HG02588 (cell line): ENCODE data around the gene KIZ.
"Not testable (repeated sequence)": the region's sequence is repeated elsewhere in the genome, so short reads cannot be mapped to it uniquely, and the experiment has no call there.

Experiments used
- ATAC-seq: cut with Tn5 transposase; IDR thresholded peaks from one replicate; pipeline ENCODE4 v1.9.1; 2021; ENCODE audit warnings: mild to moderate bottlenecking, moderate library complexity; ENCODE audit not compliant: unreplicated experiment

Gene KIZ

DNA sequence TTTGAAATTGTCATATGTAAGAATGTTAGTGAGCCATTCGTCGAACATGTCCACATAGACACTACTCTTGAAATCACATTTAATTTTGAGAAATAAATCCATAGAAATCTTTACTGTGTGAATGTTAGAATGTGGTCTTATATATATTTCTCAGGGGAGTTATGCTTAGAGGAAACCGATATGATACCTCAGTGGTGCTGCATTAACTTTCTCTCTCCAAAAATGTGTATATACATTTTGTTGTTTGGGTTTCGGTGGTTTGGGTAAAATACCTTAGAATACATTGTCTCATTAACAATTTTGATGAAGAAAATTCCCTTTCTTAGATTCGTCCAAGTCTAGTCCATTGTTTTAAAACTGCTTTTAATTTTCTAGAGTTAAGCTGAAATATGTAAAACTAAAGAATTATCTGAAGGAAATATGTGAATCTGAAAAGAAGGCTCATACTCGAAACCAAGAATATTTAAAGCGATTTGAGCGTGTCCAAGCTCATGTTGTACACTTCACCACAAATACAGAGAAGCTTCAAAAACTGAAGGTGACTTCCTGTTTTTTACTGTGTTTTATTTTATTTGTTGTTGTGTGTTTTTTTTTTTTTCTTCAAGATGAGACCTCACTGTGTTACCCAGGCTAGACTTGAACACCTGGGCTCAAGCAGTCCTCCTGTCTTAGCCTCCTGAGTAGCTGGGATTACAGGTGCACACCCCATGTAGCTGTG is 10.3 kb downstream of the KIZ start:
- ATAC-seq: no peak

- no peak for ATAC-seq
Measured at GRCh38 chr20:21137078-21137477, 11.2 kb downstream of the KIZ start.

DNA sequence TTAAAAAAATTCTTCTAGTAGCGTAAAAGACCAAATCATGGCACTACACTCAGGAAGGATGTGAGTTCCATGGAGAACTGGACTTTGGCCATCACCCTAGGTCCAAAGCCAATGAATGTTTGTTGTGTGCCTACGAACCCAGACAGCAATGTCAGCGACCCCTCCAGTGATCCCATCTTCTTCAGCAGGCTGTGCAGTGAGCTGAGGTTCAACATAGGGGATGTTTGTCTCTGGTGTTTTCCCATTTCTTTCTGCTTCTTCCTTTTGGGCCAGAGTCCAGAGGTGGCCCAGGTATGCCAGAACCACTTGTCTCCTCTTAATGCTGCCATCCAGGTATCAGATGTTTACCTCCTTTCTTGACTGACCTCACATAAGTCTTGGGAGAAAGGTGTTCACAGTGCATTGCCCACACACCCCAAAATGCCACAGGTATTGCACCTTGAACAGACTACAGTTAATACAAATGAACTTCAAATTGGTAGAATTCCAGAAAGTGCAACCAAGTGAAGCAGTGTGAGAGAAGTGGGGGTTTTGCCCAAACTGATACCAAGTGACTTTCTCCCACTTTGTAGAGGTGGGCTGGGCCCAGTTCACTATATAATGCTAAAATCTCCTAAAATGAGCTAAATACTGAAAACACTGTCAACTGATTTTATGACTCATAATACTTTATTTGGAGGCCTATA is 14.1 kb downstream of the KIZ start:
- no peak for ATAC-seq

- no peak for ATAC-seq
Measured at GRCh38 chr20:21141825-21142224, 15.9 kb downstream of the KIZ start.

- no peak for ATAC-seq
Measured at GRCh38 chr20:21143194-21143890, 17.5 kb downstream of the KIZ start.

DNA sequence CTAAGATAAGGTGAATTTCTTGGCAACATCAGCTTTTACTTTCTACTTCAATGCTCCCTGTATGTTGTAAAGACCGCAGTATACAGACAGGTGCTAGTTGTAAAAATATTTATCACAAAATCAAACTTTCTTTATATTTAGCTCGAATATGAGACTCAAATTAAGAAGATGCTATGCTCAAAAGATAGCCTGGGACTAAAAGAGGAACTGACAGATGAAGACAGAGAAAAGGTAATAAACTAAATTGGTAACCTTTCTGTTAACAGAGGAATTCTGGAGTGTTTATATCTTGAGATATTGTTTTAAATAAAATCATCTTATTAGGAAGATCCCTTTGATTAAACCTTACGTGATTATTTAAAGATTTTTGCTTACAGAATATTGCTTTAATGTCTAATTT is 19.5 kb downstream of the KIZ start:
- no peak for ATAC-seq

DNA sequence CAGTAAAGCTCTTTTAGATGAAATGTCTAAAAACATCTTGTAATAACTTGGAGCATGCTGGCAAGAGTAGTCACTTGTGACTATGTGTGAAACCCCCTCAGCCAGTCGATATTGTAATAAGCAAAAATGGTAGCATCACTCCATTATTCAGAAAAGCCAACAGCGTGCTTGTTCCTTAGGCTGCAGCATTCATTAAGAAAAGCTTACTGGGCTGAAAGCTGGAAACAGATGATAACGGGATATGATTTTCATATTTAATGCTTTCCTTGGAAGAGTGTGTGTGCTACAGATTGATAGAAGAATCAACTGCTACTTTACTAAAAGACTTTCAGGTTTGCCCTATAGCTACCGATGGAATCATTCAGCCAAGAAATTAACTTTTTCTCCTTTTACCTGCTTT is 20.3 kb downstream of the KIZ start:
- ATAC-seq: no peak

DNA sequence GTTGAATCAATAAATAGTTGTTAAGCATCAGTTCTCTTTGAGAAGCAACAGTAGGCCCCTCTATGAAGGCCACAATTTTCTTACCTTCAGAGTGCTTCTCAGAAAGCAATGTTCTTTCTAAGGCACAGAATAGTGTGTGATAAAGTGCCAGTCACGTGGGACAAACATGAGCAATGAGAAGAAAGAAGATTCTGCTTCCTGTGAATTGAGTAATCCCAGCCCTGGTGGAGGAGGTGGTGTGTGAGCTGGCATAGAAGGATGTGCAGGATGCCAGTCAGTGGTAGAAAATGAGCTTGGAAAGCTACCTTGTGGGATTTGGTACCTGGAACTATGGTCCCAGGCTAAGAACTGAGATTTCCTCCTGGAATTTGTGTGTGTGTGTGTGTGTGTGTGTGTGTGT is 21.7 kb downstream of the KIZ start:
- ATAC-seq: no peak

- no peak for ATAC-seq
Measured at GRCh38 chr20:21149344-21149743, 23.5 kb downstream of the KIZ start.

- ATAC-seq: no peak
Measured at GRCh38 chr20:21151791-21152190, 25.9 kb downstream of the KIZ start.

DNA sequence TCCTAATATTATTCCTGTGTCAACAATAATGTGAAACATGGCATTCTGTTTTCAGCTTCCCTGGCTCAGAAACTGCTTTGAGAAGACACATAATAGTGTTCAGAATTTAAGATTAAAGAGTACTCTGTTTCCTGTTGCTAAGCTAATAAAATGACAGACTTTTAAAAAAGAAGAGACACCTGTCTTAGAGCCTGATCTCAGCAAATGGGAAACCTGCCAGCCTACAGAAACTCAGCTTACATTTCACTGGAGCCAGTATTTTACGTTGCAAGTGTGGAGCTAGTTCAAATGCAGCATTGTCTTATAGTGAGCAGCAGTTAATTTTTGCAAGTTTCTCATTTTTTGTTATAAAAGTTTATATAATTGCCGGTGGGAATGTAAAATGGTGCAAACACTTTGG is 28.8 kb downstream of the KIZ start:
- ATAC-seq: no peak

- no peak for ATAC-seq
Measured at GRCh38 chr20:21155268-21155667, 29.4 kb downstream of the KIZ start.

DNA sequence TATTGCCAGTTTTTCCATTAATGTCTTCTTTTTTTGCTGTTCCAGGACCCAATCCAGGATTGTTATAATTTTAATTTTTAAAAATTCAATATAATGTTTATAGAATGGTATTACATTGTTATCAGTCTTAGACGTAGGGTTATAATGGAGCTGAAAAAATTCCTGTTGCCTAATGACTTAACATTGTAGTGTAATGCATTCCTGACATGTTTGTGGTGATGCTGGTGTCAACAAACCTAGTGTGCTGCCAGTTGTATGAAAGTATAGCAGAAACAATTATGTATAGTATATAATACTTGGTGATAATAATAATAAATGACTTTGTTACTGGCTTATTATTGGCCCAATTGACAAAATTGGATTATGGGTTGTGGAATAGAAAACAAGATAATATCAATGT is 30.4 kb downstream of the KIZ start:
- no peak for ATAC-seq

DNA sequence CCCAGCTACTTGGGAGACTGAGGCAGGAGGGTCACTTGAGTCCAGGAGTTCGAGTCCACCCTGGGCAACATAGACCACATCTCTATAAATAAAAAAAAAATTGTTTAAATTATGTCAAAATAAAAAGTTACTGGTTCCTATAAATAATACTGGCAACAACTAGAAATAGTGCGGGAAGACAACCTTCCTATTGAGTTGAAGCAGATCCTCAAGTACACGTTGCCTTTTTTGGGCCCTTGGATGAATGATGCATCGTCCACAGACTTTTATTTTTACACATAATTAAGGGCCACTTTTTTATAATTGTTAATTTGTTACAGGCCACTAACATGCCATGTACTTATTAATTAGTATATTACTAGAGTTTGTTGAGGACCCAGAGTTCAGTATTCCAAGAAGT is 31.1 kb downstream of the KIZ start:
- ATAC-seq: no peak

DNA sequence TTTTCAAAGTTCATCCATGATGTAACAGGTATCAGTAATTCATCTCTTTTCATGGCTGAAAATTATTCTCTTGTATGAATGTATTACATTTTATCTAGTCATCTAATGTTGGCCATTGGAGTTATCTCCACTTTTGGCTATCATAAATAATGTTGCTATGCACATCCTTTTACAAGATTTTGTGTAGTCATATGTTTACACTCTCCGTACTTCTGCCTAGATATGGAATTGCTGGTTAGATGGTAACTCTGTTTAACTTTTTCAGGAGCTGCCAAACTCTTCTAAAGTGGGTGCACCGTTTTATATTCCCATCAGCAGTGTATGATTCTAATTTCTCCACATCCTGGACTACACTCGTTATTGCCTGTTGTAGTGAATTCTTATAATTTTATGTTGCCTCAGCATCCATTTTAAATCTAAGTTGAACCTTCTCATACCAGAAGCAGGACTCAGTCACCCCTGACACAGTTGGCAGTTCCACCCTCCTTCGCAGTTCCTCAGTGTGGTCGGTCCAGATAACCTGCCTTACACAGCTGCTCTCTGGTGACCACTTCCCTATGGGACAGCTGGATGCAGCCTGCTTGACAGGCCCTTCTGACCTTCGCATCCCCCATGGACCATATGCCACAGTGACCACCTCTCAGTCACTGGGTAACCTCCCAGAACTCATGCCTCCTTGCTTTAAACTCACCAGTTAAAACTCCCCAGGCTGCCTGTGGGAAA is 33.9 kb downstream of the KIZ start:
- no peak for ATAC-seq

DNA sequence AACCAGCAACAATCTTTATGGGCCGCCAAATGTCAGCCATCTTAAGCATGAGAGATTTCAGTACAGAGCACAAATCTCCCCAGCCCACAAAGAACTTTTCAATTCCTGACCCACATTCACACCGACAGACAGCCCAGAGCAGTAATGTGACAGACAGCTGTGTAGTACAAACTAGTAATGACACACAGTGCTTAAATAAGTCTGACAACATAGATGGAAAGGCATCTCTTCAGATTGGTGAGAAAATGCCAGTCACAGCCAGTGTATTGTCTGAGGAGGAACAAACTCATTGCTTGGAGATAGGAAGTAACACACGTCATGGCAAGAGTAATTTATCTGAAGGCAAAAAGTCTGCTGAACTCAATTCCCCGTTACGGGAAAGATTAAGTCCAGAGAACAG is 36.0 kb downstream of the KIZ start:
- ATAC-seq: no peak

DNA sequence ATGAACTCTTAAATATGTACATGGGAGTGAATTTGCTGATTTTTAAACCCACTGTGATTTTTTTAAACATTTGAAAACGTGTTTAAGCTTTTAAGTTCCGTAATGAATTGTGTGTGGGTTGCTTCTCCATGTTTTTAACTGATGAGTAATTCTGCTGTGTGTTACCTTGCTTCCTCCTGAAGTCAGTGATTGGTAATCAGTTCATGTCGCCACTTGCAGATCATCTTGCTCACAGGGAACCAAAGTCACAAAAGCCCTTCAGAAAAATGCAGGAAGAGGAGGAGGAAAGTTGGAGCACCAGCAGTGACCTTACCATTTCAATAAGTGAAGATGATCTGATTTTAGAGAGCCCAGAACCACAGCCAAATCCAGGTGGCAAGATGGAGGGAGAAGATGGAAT is 36.7 kb downstream of the KIZ start:
- no peak for ATAC-seq

DNA sequence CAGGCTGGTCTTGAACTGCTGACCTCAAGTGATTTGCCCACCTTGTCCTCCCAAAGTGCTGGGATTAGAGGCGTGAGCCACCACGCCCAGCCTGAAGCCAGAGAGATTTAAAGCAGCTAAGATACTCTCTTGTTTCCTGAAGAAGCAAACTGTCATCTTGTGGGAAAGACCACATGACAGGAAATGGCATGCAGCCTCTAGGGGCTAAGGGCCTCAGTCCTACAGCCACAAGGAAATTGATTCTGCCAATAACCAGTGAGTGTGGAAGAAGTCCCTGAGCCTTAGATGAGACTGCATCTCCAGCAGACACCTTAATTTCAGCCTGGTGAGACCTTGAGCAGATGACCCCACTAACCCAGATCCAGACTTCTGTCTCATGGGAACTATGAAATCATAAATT is 40.9 kb downstream of the KIZ start:
- ATAC-seq: no peak

- ATAC-seq: no peak
Measured at GRCh38 chr20:21167261-21167660, 41.4 kb downstream of the KIZ start.

DNA sequence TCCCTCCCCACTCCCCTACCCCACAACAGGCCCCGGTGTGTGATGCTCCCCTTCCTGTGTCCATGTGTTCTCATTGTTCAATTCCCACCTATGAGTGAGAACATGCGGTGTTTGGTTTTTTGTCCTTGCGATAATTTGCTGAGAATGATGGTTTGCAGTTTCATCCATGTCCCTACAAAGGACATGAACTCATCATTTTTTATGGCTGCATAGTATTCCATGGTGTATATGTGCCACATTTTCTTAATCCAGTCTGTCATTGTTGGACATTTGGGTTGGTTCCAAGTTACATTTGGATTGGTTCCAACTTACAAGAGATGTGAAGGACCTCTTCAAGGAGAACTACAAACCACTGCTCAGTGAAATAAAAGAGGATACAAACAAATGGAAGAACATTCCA is 42.2 kb downstream of the KIZ start:
- not testable (repeated sequence) for ATAC-seq

DNA sequence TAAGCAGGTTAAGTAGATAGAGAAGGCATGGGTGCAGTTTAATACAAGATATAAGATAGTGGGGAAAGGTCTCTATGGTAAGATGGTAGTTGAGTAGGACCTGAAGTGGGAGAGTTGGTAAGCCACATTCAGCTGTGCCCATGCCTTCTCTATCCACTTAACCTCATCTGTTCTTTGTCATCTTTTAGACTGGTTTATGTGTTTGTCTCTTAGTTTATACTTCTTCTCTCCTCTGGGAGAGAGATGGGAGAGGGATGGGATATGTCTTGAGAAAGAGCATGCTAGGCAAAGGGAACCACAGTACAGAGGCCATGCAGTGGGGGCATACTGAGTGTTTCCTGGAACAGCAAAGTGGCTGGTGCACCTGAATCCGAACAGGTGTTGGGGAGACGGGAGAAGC is 46.7 kb downstream of the KIZ start:
- ATAC-seq: no peak

GRCh38 chr20:21173485-21173884 is 47.6 kb downstream of the KIZ start:
- no peak for ATAC-seq
